Activated CD4-positive, alpha-beta T cell treated with anti-CD3 and anti-CD28 coated beads, Interleukin-2, amount 50 U/mL, for 24 hours (primary cell): ENCODE data around the gene MRPL38.

ENCODE experiments used
- DNase-seq, 2 donors: peaks; one replicate each; pipeline ENCODE4 v3.0.0-alpha.2; 2020; ENCODE audit warnings: low read depth in 1 of 2, low spot score in 1 of 2

The MRPL38 gene

DNA sequence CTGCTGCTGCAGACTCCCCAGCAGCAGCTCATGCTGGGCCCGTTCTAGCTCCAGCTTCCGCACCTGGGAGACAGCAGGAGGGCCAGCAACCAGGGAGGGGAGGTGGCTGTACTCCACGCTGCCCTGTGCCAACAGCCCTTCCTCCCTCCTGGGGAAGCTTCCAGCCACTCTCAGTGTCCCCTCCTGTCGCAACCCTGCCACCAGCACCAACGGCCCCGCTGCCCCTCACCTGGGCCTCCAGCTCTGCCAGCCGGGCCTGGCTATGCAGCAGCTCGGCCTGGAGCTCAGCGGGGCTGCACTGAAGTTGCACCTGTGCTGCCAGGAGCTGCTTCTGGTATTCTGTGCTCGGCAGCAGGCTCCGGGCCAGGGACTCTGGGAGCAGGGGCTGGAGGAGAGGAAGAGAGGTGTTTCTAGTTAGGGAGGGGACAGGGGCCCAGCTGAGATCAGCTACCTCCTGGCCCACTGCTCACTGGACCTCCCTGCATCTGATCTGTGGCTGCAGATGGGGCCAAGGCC is 15.4 kb upstream of the MRPL38 start:
- no peak for DNase-seq

DNA sequence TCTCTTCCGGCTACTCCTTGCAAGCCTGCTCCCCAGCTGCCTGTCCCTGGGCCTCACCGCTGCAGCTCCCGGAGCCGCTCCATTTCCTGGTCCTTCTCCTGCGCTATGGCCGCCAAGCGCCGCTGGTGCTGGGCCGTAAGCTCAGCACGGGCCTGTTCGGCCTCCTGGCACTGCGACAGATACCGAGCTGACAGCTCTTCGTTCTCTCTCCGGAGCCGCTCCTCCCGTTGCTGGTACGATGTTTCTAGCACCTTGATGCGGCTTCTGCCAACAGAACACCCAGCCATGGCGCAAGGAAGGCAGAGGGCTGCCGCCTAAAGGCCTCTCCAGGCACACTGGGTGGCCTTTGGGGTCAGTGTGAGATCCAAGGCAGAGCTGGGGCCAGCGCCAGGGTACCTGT is 14.9 kb upstream of the MRPL38 start:
- DNase-seq = no peak

DNA sequence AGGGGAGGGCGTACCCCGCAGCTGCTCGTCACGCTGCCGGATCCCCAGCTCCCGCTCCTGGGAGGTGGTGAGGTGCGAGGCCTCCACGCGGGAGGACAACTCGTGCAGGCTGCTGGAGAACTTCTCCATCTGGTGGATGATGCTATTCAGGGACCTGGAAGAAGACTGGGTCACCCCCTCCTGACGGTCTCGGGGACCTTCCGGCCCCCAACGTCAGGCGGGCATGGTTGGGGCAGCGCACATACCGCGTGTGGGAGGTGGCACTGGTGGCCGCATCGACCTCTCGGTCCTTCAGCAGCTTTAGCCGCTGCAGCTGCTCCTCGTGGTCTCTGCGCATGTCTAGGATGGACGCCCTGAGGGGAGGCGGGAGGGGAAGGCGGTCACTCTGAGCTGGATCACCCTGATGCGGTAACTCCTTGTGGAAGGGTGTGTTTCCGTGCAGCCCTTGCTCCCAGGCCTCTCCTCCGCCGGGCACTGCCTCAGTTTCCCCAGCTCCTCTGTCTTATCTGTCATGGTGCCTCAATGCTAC is 13.3 kb upstream of the MRPL38 start:
- no peak for DNase-seq

DNA sequence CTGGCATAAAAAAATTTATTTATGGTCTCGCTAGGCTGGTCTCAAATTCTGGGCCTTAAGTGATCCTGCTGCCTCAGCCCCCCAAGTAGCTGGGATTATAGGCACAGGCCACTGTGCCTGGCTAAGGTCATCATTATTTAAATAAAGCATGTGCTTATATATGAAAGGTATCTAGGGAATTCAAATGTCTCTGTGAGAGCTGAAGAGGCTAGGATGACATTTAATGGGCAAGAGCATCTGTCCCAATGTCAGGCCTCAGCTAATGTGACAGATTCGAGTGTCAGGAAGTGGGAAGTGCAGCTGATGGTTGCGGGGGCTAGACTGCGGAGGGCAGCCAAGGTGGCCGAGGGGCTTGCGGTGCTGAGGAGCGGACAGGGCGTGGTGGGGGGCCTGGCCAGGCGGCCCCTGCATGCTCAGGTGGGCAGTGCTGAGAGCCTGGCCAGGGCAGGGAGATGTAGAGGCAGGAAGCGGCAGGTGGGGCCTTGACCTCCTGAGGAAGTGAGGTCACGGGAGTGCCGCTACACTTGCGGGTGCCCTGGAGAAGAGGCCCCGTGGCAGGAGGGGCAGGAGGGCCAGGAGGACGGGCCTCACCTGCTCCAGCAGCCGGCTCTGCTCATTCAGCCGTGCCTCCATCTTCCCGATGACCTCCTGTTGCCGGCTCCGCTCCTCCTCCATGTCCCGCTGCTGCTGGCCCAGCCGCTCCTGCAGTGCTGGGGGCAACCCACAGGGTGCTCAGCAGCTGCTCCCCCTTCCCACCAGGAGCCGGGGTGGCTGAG is 12.6 kb upstream of the MRPL38 start:
- no peak for DNase-seq

DNA sequence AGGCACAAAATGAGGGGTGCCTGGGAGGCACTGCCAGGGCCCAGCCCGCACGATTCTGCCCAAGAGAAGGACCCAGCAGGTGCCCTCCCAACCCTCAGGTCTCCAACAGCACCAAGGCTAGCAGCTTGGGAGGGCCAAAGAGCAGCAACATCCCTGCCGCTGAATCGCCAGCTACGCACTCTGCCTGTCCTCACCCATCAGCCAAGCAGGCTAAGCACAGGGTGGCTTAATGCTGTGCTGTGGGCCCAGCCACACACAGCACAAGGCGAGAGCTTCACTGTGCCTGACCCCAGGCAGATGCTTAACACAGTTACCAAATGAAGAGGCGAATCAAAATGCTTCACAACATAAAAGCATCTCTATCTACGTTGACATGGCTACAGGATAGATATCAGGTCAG is 10.6 kb upstream of the MRPL38 start:
- DNase-seq = no peak

DNA sequence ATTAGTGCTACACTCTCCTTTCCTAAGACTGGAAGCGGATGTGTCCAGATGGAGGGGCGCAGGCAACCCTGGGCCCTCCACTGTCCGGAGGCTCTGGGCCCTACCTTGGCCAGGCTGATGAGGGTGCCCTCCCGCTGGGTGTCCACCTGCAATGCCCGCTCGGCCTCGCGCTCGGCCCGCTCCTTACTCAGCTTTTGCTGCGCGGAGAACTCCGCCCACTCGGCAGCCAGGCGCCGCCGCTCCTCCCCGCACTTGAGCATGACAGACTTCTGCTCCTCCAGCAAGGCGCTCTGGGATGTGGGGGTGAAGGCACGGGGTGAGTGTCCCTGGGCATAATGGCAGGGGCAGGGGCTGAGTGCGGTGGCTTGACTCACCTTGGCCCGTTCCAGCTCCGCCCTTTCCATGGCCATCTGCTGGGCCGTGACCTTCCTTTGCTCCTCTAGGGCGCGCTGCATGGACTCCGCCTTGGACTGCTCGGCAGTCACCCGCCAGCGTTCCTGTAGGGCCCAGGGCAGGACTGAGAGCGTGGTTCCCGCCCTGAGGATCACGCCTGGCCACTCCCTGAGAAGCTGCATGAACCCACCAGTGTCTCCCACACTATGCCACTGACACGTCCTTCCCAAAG is 10.1 kb upstream of the MRPL38 start:
- no peak for DNase-seq

DNA sequence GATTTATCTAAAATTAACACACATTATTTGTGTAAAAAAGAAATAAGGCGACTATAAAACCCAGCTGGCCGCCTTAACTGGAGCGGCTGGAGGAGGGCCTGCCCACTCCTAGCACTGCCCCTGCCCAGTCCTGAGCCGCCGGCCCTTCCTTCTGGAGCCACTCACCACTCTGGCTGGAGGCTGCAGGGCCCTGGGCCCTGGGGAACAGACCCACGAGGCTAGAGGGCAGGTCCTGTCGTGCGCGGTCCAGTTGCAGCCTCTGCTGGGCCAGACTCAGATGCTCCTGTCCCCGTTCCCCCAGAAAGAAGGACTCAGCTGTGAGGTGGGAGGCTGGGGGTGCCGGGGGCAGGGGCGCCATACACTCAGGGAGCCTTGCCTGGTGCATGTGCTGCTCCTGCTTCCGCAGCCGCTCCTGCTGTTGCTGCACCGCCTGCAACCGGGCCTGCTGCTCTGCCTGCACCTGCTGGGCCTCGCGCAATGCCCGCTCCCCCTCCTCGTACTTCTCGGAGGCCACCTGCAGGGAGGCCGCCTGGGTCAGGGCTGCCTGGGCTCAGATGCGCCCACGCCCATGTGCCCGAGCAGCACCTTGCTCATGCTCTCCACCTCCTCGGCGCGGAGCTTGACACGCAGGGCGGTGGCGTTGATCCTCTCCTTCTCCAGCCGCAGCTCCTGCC is 9.0 kb upstream of the MRPL38 start:
- DNase-seq = no peak

DNA sequence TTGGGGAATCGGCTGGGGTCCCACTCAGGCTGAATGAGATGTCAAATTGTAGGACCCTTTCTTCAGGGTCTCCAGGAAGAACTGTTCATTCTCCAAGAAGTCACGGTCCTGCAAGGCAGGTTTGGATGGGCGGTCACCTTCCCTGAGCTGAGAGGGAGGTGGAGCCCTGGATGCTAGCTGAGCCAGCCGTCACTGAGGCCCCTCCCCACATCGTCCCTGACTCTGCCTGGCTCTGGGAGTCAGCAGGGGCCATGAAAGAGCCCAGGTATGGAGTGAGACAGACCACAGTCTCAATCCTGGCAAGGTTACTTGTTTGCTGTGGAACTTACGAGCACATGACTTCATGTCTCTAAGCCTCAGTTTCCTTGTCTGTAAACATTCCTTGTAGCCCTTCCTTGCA is 6.0 kb upstream of the MRPL38 start:
- DNase-seq = no peak

DNA sequence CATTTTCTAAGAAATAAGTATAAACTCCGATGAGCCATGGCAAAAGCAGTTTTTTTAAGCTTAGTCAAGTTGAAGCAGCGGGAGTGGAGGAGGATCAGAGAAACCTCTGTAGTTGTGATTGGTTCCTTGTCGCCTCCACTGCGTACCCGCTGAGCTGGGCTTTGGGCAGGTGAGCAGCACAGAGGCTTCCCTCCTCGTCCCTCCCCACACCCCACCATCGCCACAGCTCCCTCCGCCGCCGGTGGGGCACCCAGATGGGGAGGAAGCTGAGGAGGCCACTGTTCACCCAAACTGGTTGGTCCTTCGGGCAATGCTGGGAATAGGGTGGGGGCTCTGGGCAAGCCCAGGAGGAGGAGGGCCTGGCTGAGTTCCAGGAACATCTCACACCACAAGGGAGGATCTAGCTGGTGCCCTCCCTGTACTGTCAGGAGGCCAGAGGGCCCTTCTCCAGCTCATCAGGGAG is 5.2 kb upstream of the MRPL38 start:
- no peak for DNase-seq

DNA sequence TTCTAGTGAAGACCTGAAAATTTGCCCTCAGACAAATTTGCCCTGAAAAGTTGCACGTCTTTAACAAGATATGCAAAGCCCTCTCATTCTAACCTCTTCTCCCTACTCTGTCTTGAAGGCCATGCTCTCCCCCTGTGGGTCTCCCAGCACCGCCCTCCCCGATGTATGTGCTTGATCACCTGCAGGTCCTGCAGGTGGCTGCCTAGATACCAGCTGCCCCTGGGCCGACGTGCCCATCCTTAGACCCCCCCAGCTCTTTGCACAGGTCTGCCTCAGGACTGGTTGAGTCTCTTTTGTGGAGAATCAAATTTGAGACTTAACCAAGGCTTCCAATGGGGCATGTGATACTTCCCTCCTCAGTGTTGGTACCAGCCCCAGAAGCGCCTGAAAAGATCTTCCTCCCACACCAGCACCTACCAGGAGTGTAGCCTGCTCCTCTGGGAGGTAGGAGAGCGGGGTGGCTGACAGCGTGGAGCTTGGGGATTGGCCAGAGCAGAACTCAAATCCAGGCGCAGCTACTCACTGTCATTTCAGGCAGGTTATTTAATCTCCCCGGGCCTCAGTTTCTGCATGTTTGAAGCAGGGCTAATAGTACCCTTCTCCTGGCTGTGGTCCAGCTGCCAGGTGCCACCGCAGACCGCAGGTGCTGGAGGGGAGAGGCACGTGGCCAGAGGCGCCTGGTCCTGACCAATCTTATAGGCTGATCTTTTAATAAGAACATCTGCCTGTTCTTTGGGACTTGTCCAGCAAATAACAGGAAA is 4.5 kb upstream of the MRPL38 start:
- no peak for DNase-seq

DNA sequence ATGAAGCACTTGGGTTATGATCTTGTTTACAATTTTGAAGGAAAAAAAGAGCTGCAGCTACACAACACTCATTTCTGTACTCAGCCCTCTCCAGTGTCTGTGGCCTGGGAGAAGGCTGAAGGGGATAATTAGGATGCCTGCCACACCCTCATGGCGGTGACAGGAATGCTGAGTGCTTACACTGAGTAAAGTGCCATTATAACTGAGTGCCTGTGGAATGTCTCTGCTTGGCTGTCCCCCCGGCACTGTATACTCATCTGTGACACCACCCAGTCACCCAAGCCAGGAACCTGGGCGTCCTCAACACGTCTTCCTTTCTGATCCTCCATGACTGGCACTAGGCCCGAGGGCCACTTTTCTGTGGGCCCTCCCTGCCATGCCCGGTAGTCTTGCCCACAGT is 3.5 kb upstream of the MRPL38 start:
- no peak for DNase-seq

DNA sequence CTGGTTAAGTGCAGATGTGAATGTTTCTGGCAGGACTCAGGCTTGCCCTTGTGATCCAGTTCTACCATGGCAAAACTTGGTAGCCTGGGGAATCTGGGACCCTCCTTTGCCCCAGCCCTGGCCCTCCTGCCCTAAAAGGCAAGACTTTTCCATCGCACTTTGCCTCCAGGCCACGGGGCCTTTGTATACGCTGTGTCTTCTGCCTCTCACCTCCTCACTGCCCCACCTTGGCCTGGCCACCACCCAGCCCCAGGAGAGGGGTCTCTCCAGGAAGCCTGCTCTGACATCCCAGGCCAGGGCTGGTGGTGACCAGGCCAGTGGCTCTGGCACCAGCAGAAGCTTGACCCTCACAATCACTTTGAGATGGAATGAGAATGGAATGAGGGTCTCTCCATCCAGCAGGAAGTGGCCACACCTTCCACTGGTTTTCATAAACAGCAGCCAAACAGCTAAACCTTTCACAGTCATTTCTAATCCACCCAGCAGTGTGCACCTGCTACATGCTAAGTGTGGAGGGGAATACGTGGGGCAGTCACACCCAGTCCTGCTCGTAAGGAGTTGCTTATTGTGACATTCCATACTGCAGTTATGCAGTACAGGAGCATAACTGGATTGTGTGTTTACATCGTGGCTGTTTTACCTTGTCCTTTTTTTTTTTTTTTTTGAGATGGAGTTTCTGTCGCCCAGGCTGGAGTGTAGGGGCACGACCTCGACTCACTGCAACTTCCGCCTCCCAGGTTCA is 1.6 kb upstream of the MRPL38 start:
- DNase-seq = no peak

DNA sequence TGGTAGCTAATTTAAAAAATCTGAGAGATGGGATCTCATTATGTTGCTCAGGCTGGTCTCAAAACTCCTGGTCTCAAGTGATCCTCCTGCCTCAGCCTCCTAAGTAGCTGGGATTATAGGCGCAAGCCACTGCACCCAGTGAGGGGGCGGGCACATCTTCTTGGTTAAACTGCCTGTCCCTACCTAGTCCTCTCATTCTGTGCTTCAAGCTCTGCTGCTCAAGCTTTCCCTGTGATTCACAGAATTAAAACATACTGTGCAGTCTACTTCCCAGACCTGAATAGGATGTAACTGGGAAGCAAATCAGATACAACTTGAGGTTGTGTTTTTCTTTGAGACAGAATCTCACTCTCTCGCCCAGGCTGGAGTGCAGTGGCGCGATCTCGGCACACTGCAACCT is 2.3 kb downstream of the MRPL38 start:
- DNase-seq = no peak

DNA sequence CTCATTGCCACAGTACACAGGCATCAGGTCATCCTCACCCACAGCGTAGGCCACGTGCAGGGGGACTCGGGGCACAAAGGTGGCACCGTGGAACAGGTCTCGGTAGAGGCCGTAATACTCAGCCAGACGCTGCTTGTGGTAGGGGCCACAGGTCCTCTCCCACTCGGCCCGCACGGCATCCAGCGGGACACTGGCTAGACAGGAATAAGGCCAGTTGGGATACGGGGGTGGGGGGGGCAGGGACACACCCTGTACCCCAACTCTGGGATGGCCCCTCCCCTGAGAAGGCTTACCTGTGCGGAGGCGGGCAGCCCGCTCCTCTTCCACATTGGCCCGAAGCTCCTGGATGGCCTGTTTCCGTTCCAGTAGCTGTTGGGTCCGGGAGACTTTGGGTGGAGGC is 3.0 kb downstream of the MRPL38 start:
- no peak for DNase-seq

DNA sequence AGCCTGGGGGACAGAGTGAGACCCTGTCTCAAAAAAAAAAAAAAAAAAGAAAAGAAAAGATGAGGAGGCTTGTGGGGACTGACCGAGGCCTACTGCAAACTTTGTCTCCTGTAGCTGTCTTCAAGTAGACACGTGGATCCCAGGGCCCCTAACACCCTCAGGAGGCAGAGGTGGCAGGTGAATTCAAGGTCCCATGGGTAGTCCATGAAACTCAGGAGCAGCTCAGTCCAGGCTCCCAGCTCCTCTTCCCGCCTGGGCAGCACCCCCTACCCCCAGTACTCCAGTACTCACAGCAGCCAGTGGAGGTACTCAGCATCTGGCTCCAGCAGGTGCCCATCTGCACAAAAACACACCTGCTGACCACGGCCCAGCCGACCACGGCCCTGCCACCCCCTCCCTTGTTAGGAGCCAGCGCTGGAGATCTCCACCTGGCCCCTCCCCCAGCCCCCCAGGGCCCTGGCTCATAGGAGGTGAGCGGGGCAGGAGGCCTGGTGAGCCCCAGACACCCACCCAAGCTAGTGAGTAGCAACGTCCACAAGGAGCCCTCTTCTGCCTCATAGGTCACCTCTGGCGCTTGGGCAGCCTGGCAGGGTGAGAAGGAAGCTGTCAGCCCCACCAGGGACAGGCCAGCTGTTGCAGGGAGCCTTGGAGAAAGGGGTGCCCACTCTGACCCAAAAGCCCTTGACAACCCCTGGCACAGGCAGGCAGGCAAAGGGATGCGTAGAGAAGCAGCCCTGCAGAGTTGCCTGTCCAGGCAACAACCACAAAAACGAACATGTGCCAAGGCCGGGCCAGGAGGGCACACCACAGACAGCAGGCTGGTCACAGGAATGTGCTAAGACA is 3.8 kb downstream of the MRPL38 start:
- DNase-seq = no peak

DNA sequence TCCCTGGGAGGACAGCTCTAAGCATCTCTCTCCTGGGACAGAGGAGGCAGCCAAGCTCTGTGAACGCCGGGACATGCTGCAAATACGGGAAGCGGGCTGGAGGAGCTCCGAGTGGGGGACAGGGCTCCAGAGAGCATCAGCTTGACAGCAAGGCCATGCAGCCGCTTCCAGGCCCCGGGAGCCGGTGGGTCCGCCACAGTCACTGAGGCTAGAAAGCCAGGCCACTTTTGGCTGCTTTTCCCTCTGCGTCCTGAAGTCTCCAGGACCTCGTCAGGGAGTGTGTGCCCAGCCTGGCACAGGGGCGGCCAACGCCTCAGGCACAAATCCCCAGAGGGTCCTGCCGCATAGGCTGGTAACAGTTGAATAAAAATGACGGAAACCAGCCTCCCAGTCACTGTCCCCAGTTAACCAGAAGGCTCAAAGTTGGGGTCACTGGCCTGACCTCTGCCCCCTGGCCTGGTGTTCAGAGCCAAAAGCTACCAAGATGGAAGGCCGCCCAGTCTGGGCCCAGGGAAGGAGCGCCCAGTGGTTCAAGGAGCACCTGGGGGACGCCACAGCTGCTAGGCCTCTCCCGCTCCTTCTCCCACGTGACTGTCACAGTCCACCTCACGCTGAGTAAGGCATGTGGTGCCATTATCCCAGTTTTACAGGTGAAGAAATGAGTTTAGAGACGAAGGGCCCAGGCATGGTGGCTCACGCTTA is 4.8 kb downstream of the MRPL38 start:
- no peak for DNase-seq

DNA sequence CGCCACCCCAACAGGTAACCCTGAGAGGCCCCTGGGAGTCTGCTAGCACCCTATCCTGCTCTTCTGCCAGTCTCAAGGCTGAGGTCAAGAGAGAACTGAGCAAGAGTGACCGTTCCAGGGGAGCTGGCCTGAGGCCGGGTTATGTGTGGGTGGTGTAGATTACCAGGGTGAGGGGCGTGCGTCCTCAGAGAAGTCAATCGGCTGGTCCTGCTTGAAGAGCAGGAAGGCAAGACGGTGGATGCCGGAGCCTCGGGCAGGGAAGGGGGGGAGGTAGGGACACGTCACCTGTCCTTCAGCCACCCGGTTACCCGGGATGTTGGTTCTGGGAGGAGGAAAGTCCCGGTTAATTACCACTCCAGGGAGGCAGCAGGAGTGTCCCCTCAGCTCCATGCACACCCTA is 5.3 kb downstream of the MRPL38 start:
- no peak for DNase-seq

DNA sequence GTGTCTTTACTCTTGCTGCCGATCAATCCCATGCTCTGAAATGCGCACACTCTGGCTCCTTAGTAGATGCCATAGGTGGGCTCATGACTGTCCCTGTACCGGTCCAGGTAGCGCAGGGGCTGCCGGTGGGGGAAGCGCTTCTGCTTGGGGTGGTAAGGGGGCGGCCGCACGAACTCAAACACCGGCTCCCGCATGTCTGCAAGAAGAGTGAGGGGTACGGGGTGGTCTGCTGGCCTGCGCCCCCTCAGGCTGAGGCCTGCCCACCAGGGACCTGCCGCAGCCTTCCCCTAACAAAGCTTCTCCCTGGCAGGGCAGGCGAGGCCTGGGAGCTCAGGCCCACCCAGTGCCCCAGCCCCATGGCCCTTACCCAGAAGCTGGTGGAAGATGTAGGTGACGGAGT is 5.9 kb downstream of the MRPL38 start:
- DNase-seq = no peak

DNA sequence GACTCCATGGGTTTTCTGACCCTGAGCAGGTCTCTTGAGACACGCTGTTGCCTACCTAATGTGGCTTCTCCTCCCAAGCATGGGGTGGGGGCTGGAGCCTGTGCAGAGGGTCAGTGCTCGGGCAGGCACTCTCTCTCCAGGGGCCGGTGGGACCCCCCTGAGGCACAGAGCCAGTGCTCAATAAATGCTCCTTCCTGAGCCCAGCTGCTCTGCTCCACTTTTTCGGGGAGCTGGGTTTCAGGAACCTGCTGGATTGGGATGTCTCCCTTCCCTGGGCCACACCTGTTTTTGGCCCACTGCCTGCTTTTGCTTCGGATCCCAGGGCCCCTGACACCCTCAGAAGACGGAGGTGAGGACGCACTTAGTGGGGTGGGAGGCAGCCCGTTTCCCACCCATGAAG is 6.6 kb downstream of the MRPL38 start:
- no peak for DNase-seq
